ENCODE results near the gene TYROBP.

GRCh38 chr19:35949131-35949530, 41.0 kb upstream of the TYROBP start:
- TF ChIP-seq CTCF (IDR thresholded peaks at IDR 0.05): no peak
- no peak for TF ChIP-seq POLR2A (IDR thresholded peaks at IDR 0.05)
